Measurements from ENCODE around the gene FNDC3A.
A peak's percentile ranks its signal among the peaks of the same experiment; 100 is the strongest.

Gene FNDC3A

GRCh38 chr13:49108196-49108595, 132.5 kb downstream of the FNDC3A start:
- H3K79me2 ChIP-seq = no peaks in the 10 kb centered on the region
- no peak overlapping the region for H3K4me2 ChIP-seq (ENCODE audit: low read length)
- H3K36me3 ChIP-seq (ENCODE audit: control insufficient read depth, insufficient read depth, low read length) = no peaks in the 10 kb centered on the region
- no peak overlapping the region for H3K27ac ChIP-seq
- no peaks in the 10 kb centered on the region for H3K9me3 ChIP-seq (ENCODE audit: control insufficient read depth, low read length)
- no peak for TF ChIP-seq CTCF (IDR thresholded peaks at IDR 0.05)
- no peak overlapping the region for H2AFZ ChIP-seq
- no peak overlapping the region for H3K4me3 ChIP-seq (ENCODE audit: low read depth, low read length)
- H3K9ac ChIP-seq = no peak overlapping the region
- H3K4me1 ChIP-seq = no peaks in the 10 kb centered on the region
- H3K27me3 ChIP-seq (ENCODE audit: control insufficient read depth, insufficient read depth, low read length) = no peaks in the 10 kb centered on the region

GRCh38 chr13:49110122-49110912, 134.6 kb downstream of the FNDC3A start:
- Histone ChIP-seq H3K36me3 (ENCODE audit: control insufficient read depth, insufficient read depth, low read length) (no peaks in the 10 kb centered on the region), H3K9ac (no peak overlapping the region), H3K4me1 (no peaks in the 10 kb centered on the region), H3K9me3 (ENCODE audit: control insufficient read depth, low read length) (no peaks in the 10 kb centered on the region), H3K27ac (peak overlapping the region; percentile 54), H3K4me3 (ENCODE audit: low read depth, low read length) (peak overlapping the region; percentile 68), H3K79me2 (no peaks in the 10 kb centered on the region), H3K4me2 (ENCODE audit: low read length) (peak overlapping the region; percentile 50), H2AFZ (peak overlapping the region; percentile 76), H3K27me3 (ENCODE audit: control insufficient read depth, insufficient read depth, low read length) (no peaks in the 10 kb centered on the region)
- no peak for TF ChIP-seq CTCF (IDR thresholded peaks at IDR 0.05)

GRCh38 chr13:49110913-49111170, 135.1 kb downstream of the FNDC3A start:
- Histone ChIP-seq H3K79me2 (no peaks in the 10 kb centered on the region), H3K4me1 (no peaks in the 10 kb centered on the region), H3K36me3 (ENCODE audit: control insufficient read depth, insufficient read depth, low read length) (no peaks in the 10 kb centered on the region), H3K4me2 (ENCODE audit: low read length) (peak overlapping the region; percentile 50), H3K27ac (no peak overlapping the region), H3K9ac (no peak overlapping the region), H2AFZ (no peak overlapping the region), H3K27me3 (ENCODE audit: control insufficient read depth, insufficient read depth, low read length) (no peaks in the 10 kb centered on the region), H3K4me3 (ENCODE audit: low read depth, low read length) (peak overlapping the region; percentile 68), H3K9me3 (ENCODE audit: control insufficient read depth, low read length) (no peaks in the 10 kb centered on the region)
- TF ChIP-seq CTCF (IDR thresholded peaks at IDR 0.05) = no peak

GRCh38 chr13:49112782-49113525, 137.2 kb downstream of the FNDC3A start:
- Histone ChIP-seq H3K27me3 (ENCODE audit: control insufficient read depth, insufficient read depth, low read length) (no peaks in the 10 kb centered on the region), H3K4me2 (ENCODE audit: low read length) (no peak overlapping the region), H3K4me1 (no peaks in the 10 kb centered on the region), H3K36me3 (ENCODE audit: control insufficient read depth, insufficient read depth, low read length) (no peaks in the 10 kb centered on the region), H3K27ac (no peak overlapping the region), H3K9ac (no peak overlapping the region), H3K4me3 (ENCODE audit: low read depth, low read length) (no peak overlapping the region), H3K79me2 (no peaks in the 10 kb centered on the region), H2AFZ (no peak overlapping the region), H3K9me3 (ENCODE audit: control insufficient read depth, low read length) (no peaks in the 10 kb centered on the region)
- TF ChIP-seq CTCF (IDR thresholded peaks at IDR 0.05) = no peak
